ENCODE results near the gene AVEN. TPM values are rescaled to one million over a fixed set of nuclear protein-coding genes. Genes with fewer than 3 reads are reported as not detected.

The AVEN gene
- total and polyA plus RNA-seq, 9 of the 15 experiments (the other 6 are each of a cell fraction or from before 2014, with no cell fraction given), result 1.5 to 6.4 (median 4.7) TPM

DNA sequence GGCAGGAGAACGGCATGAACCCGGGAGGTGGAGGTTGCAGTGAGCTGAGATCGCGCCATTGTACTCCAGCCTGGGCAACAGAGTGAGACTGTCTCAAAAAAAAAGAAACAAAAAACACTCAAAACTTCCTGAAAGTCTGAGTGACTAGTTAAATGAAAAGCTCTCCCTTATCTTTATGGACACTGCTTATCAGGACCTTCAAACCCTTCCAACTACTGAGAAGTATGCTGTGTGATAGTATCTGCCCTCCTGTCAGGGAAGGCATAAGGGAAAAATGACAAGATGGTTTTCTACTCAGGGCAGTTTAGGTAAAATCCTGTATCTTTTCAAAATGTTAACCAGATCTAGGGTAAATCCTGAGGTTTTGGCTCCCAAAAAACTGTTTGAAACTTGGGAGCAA lies 40.9 kb upstream of the AVEN start (continued):
- TF ChIP-seq ZNF133 (CRISPR knock-in tag; IDR thresholded peaks at IDR 0.05) (no peak), PKNOX1 (IDR thresholded peaks at IDR 0.05) (peak; percentile 77), TEAD4 (IDR thresholded peaks at IDR 0.05; ENCODE audit: low read length) (peak; percentile 64), TEAD4 (CRISPR knock-in tag; IDR thresholded peaks at IDR 0.05; ENCODE audit: borderline replicate concordance) (no peak), ETV5 (CRISPR knock-in tag; IDR thresholded peaks at IDR 0.05; ENCODE audit: low read depth) (no peak), CBFA2T3 (IDR thresholded peaks at IDR 0.05) (peak; percentile 75), ZNF347 (CRISPR knock-in tag; IDR thresholded peaks at IDR 0.05; ENCODE audit: low read depth) (no peak), HSF4 (CRISPR knock-in tag; IDR thresholded peaks at IDR 0.05; ENCODE audit: borderline replicate concordance) (no peak), NRF1 (conservative IDR thresholded peaks at IDR 0.05 in 1 of 2, IDR thresholded peaks at IDR 0.05 in 1 of 2) (no peak), DPF2 (IDR thresholded peaks at IDR 0.05) (peak; percentile 76; the same call in 1 of the 2 replicates), ZSCAN29 (IDR thresholded peaks at IDR 0.05) (no peak)
- TF ChIP-seq, protein P1, sequence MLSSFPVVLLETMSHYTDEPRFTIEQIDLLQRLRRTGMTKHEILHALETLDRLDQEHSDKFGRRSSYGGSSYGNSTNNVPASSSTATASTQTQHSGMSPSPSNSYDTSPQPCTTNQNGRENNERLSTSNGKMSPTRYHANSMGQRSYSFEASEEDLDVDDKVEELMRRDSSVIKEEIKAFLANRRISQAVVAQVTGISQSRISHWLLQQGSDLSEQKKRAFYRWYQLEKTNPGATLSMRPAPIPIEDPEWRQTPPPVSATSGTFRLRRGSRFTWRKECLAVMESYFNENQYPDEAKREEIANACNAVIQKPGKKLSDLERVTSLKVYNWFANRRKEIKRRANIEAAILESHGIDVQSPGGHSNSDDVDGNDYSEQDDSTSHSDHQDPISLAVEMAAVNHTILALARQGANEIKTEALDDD (IDR thresholded peaks at IDR 0.05), result peak; percentile 95
